Limb (tissue), 2 donors: ENCODE results near the gene TMEM184A.

Source experiments
- DNase-seq, 2 donors: peaks; one replicate each; pipeline ENCODE4 v3.0.0-alpha.2; 2016; ENCODE audit errors: extremely low spot score in 2 of 2

TMEM184A gene

GRCh38 chr7:1539882-1540775 lies 15.9 kb downstream of the TMEM184A start:
- DNase-seq = no peak

GRCh38 chr7:1539181-1539881 lies 16.7 kb downstream of the TMEM184A start:
- DNase-seq = peak in 1 of 2 donors; percentile 35

DNA sequence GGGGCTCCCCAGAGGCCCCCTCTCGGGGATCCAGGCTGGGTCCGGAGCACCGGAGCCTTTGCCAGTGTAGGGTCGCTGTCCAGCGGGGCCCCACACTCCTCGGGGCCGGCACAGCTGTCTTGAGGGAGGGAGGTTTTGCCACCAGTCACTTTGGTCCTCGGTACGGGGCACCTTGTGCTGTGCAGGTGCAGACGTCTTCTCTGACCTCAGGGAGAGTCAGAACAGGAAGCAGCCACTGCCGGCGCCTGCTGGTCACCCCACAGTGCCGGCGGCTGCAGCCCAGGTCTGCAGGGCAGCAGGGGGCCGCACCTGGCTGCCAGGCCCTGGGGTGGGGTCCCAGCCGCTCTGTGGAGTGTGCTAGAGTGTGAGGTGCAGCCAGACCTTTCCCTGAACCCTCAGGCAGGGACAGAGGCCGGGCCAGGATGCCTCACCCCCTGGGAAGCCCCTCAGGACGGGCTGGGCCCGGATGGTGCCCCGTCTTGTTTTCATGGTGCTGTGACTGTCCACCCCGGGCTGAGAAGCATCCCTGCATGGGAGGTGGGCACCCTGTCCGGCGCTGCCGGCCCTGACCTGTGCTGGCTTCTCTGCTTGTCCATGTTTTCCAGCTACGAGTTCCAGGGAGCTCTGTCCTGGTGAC lies 17.3 kb downstream of the TMEM184A start:
- peak in 1 of 2 donors; percentile 35 for DNase-seq

DNA sequence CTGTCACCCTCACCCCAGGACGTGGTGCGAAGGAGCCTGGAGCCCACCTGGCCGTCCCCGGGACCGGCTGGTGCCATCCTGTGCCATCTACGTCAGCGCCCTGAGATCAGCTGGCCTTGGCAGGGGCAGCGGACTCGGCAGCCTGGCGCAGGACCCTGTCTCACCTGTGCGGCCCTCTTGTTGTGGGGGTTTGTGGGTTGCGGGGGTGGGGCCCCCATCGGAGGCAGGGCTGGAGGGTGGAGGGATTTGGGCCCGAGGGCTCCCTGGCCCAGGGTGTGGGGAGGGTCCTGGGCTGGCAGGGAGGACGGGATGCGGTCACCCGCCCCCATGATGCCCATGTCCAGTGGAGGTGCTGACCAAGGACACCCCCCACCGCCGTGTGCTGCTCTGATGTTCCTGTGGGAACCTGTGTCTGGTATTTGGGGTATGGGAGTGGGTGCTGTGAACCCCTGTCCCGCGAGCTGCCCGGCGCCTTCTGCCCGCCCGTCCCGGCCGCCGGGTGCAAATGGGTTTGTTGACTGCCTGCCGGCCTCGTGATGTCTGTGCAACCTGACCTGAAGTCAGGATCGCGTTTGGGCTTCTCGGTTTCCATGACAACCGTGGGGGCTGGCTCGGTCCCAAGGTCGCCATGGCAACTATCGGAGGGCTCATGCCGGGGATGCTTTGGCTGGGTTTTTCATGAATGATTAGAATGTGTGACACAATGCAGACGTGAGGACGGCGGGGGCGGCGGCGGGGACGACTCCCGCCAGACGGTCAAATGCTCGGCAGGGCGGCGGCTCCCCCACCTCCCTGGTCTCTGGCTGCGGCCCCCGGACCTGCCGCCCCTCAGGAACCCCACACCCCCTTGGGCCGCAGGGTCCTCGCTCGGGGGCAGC lies 18.2 kb downstream of the TMEM184A start:
- peak; percentile 49 to 94 for DNase-seq

DNA sequence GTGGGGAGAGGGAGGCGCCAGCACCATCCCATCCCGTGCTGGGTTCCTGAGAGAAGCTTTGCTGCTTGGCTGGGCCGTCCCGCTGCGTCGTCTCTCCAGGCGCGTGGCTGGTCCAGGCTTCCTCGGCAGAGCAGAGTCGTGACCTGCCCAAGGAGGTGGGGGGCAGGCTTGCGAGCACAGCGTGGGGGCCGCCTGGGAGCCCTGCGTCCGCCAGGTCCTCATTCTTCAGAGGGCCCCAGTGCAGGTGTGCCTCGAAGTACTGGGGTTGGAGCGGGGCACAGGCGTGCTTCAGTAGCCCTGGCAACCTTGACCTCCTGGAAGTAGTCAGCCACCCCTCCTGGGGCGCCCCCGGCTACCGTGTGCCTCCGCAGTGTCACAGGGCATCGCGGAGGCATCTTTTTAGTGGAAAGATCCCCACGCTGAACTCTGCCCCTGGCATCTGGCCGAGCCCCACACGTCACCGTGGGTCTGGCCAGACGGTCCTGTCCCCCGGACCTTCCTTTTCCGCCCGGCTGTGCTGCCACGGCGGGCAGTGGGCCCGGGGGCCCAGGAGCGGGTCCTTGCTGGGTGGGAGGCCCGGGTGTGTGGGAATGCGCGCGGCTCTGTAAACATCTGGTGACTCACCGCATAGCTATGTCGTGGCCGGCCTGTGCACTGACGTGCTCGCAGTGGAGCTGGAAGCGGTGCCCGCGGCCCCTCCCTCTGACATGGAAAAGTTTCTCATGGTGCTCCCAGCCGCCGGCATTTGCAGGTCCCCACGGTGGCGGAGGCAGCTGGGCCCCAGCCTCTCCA lies 19.1 kb downstream of the TMEM184A start:
- peak; percentile 92 to 96 for DNase-seq

DNA sequence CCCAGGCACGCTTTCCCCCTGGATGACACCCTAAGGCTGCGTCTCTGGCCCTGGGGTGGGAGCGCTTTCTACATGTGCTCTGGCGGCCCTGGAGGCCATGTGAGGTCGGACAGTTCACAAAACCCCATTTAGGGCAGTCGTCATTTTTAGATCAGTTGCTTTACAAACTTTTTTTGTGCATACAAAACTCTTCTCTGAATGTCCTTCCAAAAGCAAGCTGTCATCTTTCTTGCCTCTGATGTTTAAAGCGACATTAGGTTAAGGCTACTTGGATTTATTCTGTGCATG lies 19.6 kb downstream of the TMEM184A start:
- no peak for DNase-seq

- DNase-seq = peak in 1 of 2 donors; percentile 44
These were observed 20.1 kb downstream of the TMEM184A start for GRCh38 chr7:1535701-1536454.

DNA sequence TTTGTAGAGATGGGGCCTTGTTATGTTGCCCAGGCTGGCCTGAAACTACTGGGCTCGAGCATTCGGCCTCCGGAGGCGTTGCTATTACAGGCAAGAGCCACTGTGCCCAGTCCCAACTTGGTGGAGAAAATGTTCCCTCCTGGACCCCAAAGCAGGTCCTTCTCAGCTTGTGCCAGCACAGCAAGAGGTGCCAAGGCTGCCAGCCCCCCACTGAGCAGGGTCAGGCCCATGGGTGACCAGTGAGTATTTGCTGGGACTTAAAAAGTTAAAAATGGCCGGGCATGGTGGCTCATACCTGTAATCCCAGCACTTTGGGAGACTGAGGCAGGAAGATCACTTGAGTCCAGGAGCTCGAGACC lies 20.9 kb downstream of the TMEM184A start:
- no peak for DNase-seq

- DNase-seq = peak in 1 of 2 donors; percentile 33
These were observed 21.5 kb downstream of the TMEM184A start for GRCh38 chr7:1534330-1535099.

GRCh38 chr7:1533547-1534329 lies 22.3 kb downstream of the TMEM184A start:
- DNase-seq = peak in 1 of 2 donors; percentile 39

- no peak for DNase-seq
These were observed 22.8 kb downstream of the TMEM184A start for GRCh38 chr7:1533255-1533546.

DNA sequence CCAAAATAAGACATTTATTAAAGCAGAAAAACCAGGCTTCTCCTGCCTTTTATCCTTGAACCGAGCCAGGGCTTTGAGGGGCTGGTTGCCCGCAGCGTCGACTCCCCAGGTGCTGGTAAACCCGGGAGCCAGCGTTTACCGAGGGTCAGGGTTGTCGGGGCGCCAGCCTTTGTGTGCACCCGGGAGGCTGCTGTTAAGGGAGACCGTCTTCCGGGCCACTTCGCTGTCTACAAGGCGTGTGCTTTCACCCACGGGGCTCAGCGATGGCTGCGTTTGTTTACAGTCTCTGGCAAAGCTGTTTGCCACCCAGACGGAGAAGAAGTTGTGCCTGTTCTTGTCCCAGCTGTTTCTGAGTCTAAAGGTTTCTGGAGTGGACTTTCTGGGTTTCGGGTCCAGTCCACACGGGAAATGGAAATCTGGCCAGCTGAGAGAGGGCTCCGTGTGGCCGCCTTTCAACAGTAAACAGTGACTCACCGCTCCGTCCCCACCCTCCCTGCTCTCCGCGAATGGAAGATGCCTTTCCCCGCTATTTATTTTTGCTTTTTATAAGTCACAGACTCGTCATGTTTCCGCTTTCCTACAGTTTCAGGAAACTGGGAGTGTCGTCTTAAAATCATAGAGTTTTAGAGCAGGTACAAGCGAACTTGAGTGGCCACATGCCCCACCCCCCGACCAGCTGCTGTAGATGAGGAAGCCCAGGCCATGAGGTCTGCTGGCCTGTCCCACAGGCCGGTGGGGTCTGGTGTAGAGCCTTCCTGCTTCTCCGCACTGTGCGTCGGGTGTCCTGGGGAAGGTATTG lies 23.4 kb downstream of the TMEM184A start:
- DNase-seq = peak in 1 of 2 donors; percentile 60

DNA sequence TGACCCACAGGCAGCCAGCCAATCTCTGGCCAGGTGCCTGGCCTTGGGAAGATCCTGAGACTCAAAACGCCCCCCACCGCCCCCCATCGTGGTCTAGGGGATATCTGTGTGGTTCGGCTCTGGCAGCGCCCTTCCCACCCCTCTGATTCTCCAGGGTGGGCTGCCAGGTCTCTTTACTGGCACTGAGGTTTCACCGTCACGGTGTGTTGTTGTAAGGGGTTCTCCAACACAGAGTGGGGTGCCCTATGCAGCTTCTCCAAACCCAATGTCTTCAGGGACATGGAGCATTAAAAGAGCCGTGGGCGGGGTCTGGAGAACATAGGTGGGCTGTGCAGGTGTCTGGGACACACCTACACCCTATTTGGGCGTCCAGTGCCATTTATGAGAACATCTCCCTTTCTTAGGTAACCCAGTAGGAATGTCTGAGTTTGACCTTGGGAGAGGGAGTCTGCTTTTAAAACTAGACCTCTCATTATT lies 24.0 kb downstream of the TMEM184A start:
- no peak for DNase-seq

- DNase-seq = peak in 1 of 2 donors; percentile 61
These were observed 24.6 kb downstream of the TMEM184A start for GRCh38 chr7:1531263-1531978.

DNA sequence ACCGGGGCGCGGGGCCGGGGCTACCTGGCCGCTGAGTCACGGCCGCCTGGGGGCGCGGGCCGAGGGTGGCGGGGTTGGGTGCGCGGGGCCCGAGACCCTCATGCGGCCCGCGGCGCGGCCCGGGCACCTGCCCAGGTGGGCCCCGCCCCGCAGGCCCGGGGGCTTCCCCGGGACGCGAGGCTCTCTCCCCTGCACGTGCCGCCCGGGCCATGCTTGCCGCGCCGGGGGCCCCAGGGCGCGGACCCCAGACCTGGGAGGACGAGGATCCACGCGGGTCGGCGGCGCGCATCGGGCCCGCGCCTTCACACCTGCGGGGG lies 25.1 kb downstream of the TMEM184A start:
- peak in 1 of 2 donors; percentile 52 for DNase-seq

DNA sequence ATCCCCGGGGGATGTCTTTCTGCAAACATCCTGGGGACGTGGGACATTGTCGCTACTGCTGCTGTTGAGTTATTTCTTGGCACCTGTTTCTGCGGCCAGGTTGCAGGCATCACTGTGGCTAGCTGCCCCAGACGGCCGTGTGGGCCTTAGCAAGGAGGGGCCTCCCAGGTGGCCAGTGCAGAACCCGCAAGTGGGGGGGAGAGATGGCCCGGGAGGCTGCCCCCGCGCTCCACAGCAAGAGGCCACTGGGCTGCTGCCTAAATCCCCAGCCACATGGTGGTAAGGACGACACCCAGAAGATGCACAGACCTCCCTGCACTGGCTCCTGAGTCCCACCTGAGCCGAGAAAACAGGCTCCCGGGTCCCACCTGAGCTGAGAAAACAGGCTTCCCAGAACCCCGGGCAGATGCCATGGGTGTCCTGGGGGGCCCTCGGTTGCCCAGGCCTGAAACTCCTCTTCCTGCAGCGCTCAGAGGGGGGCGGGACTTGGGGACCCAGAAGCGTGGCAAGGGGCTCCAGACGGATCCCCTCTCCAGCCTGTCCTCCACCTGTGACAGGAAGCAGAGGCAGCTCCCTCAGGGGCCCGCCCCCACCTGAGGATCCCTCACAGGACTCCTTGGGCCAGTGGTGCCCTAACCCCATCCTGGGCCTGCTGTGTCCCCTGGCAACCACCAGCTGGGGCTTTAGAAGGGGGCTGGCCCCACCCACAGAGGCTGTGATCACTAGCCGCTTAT lies 26.5 kb downstream of the TMEM184A start:
- peak in 1 of 2 donors; percentile 29 for DNase-seq
